Bronchial epithelial cell (primary cell): ENCODE measurements around the gene COL25A1. TPM values are rescaled to one million over a fixed set of nuclear protein-coding genes. Genes with fewer than 3 reads are reported as not detected.

Experiments
- DNase-seq: peaks from one replicate; pipeline ENCODE4 v3.0.0-alpha.2; 2010; ENCODE audit warnings: low read depth
- FAIRE-seq: peaks from 2 replicates; lab custom pipeline; 2011; peaks lifted over from hg19 to GRCh38; lab: Jason Lieb, UNC
- H3K27me3 ChIP-seq: 2 replicates; pipeline ENCODE4 v1.5.1; 2011; ENCODE audit warnings: low read length; ENCODE audit not compliant: control insufficient read depth, insufficient read depth
- H3K36me3 ChIP-seq: 2 replicates; pipeline ENCODE4 v1.5.1; 2011; ENCODE audit warnings: low read length; ENCODE audit not compliant: control insufficient read depth, insufficient read depth
- H3K4me3 ChIP-seq: 2 replicates; pipeline ENCODE4 v1.5.1; 2011; ENCODE audit warnings: mild to moderate bottlenecking, low read depth, low read length, control low read depth
- CTCF ChIP-seq: IDR thresholded peaks from 2 replicates; pipeline ENCODE4 v1.5.1; 2011; ENCODE audit warnings: mild to moderate bottlenecking, moderate library complexity, low read length, control low read depth, inconsistent platforms; ENCODE audit not compliant: insufficient read depth, severe bottlenecking
- total RNA-seq: library from RNA; depleted of rRNA; stranded (reverse); fragments of >200 nt; gene quantifications from 2 replicates; pipeline ENCODE4 v1.2.1, GENCODE V29; 2014

Gene COL25A1
- total RNA-seq, 1 donor from 2014 or later = under 0.01 TPM

- no peak overlapping the region for H3K4me3 ChIP-seq
- no peaks in the 10 kb centered on the region for H3K27me3 ChIP-seq
- no peak for TF ChIP-seq CTCF
- DNase-seq (no peak), FAIRE-seq (no peak)
- H3K36me3 ChIP-seq = no peaks in the 10 kb centered on the region
Observed at GRCh38 chr4:108903464-108904221, 398.8 kb downstream of the COL25A1 start.

- DNase-seq = no peak
- H3K36me3 ChIP-seq = no peaks in the 10 kb centered on the region
- no peak overlapping the region for H3K4me3 ChIP-seq
- no peaks in the 10 kb centered on the region for H3K27me3 ChIP-seq
- no peak for FAIRE-seq
- TF ChIP-seq CTCF = no peak
Observed at GRCh38 chr4:108902769-108903168, 399.7 kb downstream of the COL25A1 start.

GRCh38 chr4:108901291-108901690, 401.2 kb downstream of the COL25A1 start:
- no peak for TF ChIP-seq CTCF
- FAIRE-seq (no peak), DNase-seq (peak; percentile 2)
- Histone ChIP-seq H3K36me3 (no peaks in the 10 kb centered on the region), H3K4me3 (no peak overlapping the region), H3K27me3 (no peaks in the 10 kb centered on the region)

- Histone ChIP-seq H3K4me3 (no peak overlapping the region), H3K27me3 (no peaks in the 10 kb centered on the region), H3K36me3 (no peaks in the 10 kb centered on the region)
- no peak for DNase-seq
- no peak for TF ChIP-seq CTCF
- FAIRE-seq = no peak
Observed at GRCh38 chr4:108900018-108900580, 402.4 kb downstream of the COL25A1 start.

- FAIRE-seq = no peak
- H3K27me3 ChIP-seq = no peaks in the 10 kb centered on the region
- DNase-seq = no peak
- H3K36me3 ChIP-seq = no peaks in the 10 kb centered on the region
- no peak for TF ChIP-seq CTCF
- no peak overlapping the region for H3K4me3 ChIP-seq
Observed at GRCh38 chr4:108893468-108893867, 409.0 kb downstream of the COL25A1 start.
